ENCODE data around the gene PDE3A. TPM values are rescaled to one million over a fixed set of nuclear protein-coding genes. Genes with fewer than 3 reads are reported as not detected.

Gene PDE3A
- total RNA-seq, 1 donor from 2014 or later, result 12.0 TPM

GRCh38 chr12:20475542-20475941 lies 107.2 kb downstream of the PDE3A start:
- no peaks in the 10 kb centered on the region for H3K27me3 Mint-ChIP-seq (ENCODE audit: low read depth)
- H3K4me1 Mint-ChIP-seq, result peaks cover 5% of the 10 kb centered on the region
- H3K27ac Mint-ChIP-seq, result no peak overlapping the region
- H3K36me3 Mint-ChIP-seq, result peaks cover 5% of the 10 kb centered on the region
- no peak overlapping the region for H3K4me3 Mint-ChIP-seq
- peaks cover 11% of the 10 kb centered on the region for H3K9me3 Mint-ChIP-seq
- no peak for DNase-seq (ENCODE audit: low spot score in 2 of 2, unreplicated experiment in 2 of 2)
- TF ChIP-seq CTCF (IDR thresholded peaks at IDR 0.05; ENCODE audit: unreplicated experiment), result no peak

GRCh38 chr12:20476551-20476950 lies 108.2 kb downstream of the PDE3A start:
- Mint-ChIP-seq H3K27me3 (ENCODE audit: low read depth) (no peaks in the 10 kb centered on the region), H3K9me3 (peaks cover 11% of the 10 kb centered on the region), H3K36me3 (peaks cover 5% of the 10 kb centered on the region), H3K4me3 (no peak overlapping the region), H3K27ac (no peak overlapping the region), H3K4me1 (peaks cover 5% of the 10 kb centered on the region)
- no peak for TF ChIP-seq CTCF (IDR thresholded peaks at IDR 0.05; ENCODE audit: unreplicated experiment)
- DNase-seq (ENCODE audit: low spot score in 2 of 2, unreplicated experiment in 2 of 2), result no peak

GRCh38 chr12:20477255-20477654 lies 108.9 kb downstream of the PDE3A start:
- Mint-ChIP-seq H3K4me3 (no peak overlapping the region), H3K36me3 (peaks cover 5% of the 10 kb centered on the region), H3K4me1 (peaks cover 6% of the 10 kb centered on the region), H3K9me3 (peaks cover 11% of the 10 kb centered on the region), H3K27ac (no peak overlapping the region), H3K27me3 (ENCODE audit: low read depth) (no peaks in the 10 kb centered on the region)
- no peak for DNase-seq (ENCODE audit: low spot score in 2 of 2, unreplicated experiment in 2 of 2)
- no peak for TF ChIP-seq CTCF (IDR thresholded peaks at IDR 0.05; ENCODE audit: unreplicated experiment)

- Mint-ChIP-seq H3K27me3 (ENCODE audit: low read depth) (no peaks in the 10 kb centered on the region), H3K4me3 (no peak overlapping the region), H3K4me1 (peaks cover 5% of the 10 kb centered on the region), H3K9me3 (peaks cover 11% of the 10 kb centered on the region), H3K27ac (no peak overlapping the region), H3K36me3 (peaks cover 5% of the 10 kb centered on the region)
- no peak for TF ChIP-seq CTCF (IDR thresholded peaks at IDR 0.05; ENCODE audit: unreplicated experiment)
- no peak for DNase-seq (ENCODE audit: low spot score in 2 of 2, unreplicated experiment in 2 of 2)
These were observed 109.3 kb downstream of the PDE3A start for GRCh38 chr12:20477672-20478071.

- Mint-ChIP-seq H3K9me3 (no peaks in the 10 kb centered on the region), H3K27me3 (ENCODE audit: low read depth) (no peaks in the 10 kb centered on the region), H3K36me3 (no peaks in the 10 kb centered on the region), H3K4me3 (no peak overlapping the region), H3K4me1 (peaks cover 5% of the 10 kb centered on the region), H3K27ac (peak overlapping the region; percentile 21)
- no peak for TF ChIP-seq CTCF (IDR thresholded peaks at IDR 0.05; ENCODE audit: unreplicated experiment)
- DNase-seq (ENCODE audit: low spot score in 2 of 2, unreplicated experiment in 2 of 2), result no peak
These were observed 114.2 kb downstream of the PDE3A start for GRCh38 chr12:20482491-20483054.

- TF ChIP-seq CTCF (IDR thresholded peaks at IDR 0.05; ENCODE audit: unreplicated experiment), result no peak
- Mint-ChIP-seq H3K4me1 (peaks cover 5% of the 10 kb centered on the region), H3K27me3 (ENCODE audit: low read depth) (no peaks in the 10 kb centered on the region), H3K36me3 (no peaks in the 10 kb centered on the region), H3K27ac (peak overlapping the region; percentile 58), H3K4me3 (no peak overlapping the region), H3K9me3 (no peaks in the 10 kb centered on the region)
- DNase-seq (ENCODE audit: low spot score in 2 of 2, unreplicated experiment in 2 of 2), result no peak
These were observed 115.4 kb downstream of the PDE3A start for GRCh38 chr12:20483776-20484175.

All from mesothelial cell of epicardium (in vitro differentiated cells).